H1 (cell line): ENCODE measurements around the gene CXCL12. TPM values are rescaled to one million over a fixed set of nuclear protein-coding genes. Genes with fewer than 3 reads are reported as not detected.

ENCODE experiments used
- CTCF ChIA-PET: fragments of 300-600 bp; sonication (Branson Sonifier 250); formaldehyde crosslinking; loops from one replicate; lab custom pipeline; 2021; ENCODE audit not compliant: partially characterized antibody; lab: Charles Lee
- POLR2A ChIA-PET: fragments of 300-600 bp; sonication (Branson Sonifier 250); formaldehyde crosslinking; loops from one replicate; lab custom pipeline; 2021; ENCODE audit warnings: inconsistent platforms; ENCODE audit not compliant: partially characterized antibody; lab: Charles Lee
- DNase-seq, 2 experiments: peaks; one replicate each; pipeline versions ENCODE4 v3.0.0 to v3.0.0-alpha.2; 2010 to 2022; ENCODE audit warnings: low spot score in 2 of 2, low read depth in 1 of 2, mixed read lengths in 1 of 2
- FAIRE-seq: peaks from 2 replicates; lab custom pipeline; 2011; peaks lifted over from hg19 to GRCh38; lab: Jason Lieb, UNC
- H2AFZ ChIP-seq: 2 replicates; pipeline ENCODE4 v1.8.1; 2012; ENCODE audit warnings: low read length, inconsistent platforms
- H2AK5ac ChIP-seq: 2 replicates; pipeline ENCODE4 v1.6.1; 2013; ENCODE audit warnings: low read depth, low read length
- H2BK120ac ChIP-seq: replicated peaks from 2 replicates; pipeline ENCODE3; 2013; ENCODE audit warnings: low read depth, low read length, inconsistent platforms
- H2BK12ac ChIP-seq: 2 replicates; pipeline ENCODE4 v1.6.1; 2013; ENCODE audit warnings: low read depth, low read length
- H2BK15ac ChIP-seq: 2 replicates; pipeline ENCODE4 v1.6.1; 2013; ENCODE audit warnings: low read length
- H2BK20ac ChIP-seq: 2 replicates; pipeline ENCODE4 v1.6.1; 2013; ENCODE audit warnings: low read length
- H2BK5ac ChIP-seq: 2 replicates; pipeline ENCODE4 v1.6.1; 2013; ENCODE audit warnings: low read depth, low read length
- H3K14ac ChIP-seq: 2 replicates; pipeline ENCODE4 v1.6.1; 2013; ENCODE audit warnings: inconsistent platforms; ENCODE audit not compliant: insufficient read length
- H3K18ac ChIP-seq: 2 replicates; pipeline ENCODE4 v1.6.1; 2013; ENCODE audit warnings: low read length; ENCODE audit errors: extremely low read depth
- H3K23ac ChIP-seq: 2 replicates; pipeline ENCODE4 v1.6.1; 2013; ENCODE audit warnings: inconsistent platforms; ENCODE audit not compliant: insufficient read length
- H3K23me2 ChIP-seq: 2 replicates; pipeline ENCODE4 v1.6.1; 2013; ENCODE audit warnings: low read depth, low read length
- H3K27ac ChIP-seq: 2 replicates; pipeline ENCODE4 v1.6.1; 2011; ENCODE audit warnings: low read depth, low read length, inconsistent platforms
- H3K27me3 ChIP-seq, 4 experiments: replicated peaks in 1 of 4; 1 replicate in 1 of 4; 2 replicates in 3 of 4; pipeline versions ENCODE4 v1.6.1 to v1.8.1; 2011 to 2013; ENCODE audit warnings: low read length in 3 of 4, mild to moderate bottlenecking in 3 of 4, inconsistent platforms in 2 of 4, mixed read lengths in 2 of 4, moderate library complexity in 1 of 4; ENCODE audit not compliant: control insufficient read depth in 3 of 4, insufficient read depth in 3 of 4; ENCODE audit errors: extremely low read depth in 1 of 4
- H3K36me3 ChIP-seq, 4 experiments: 2 replicates each; pipeline versions ENCODE4 v1.6.1 to v1.8.1; 2011 to 2013; ENCODE audit warnings: mild to moderate bottlenecking in 4 of 4, low read length in 3 of 4, moderate library complexity in 2 of 4, control low read depth in 1 of 4, inconsistent platforms in 1 of 4; ENCODE audit not compliant: insufficient read depth in 4 of 4, control insufficient read depth in 2 of 4
- H3K4ac ChIP-seq: replicated peaks from 2 replicates; pipeline ENCODE3; 2013; ENCODE audit warnings: low read length, low read depth, mixed read lengths, inconsistent platforms; ENCODE audit not compliant: insufficient read length
- H3K4me1 ChIP-seq, 4 experiments: replicated peaks in 1 of 4; 1 replicate in 1 of 4; 2 replicates in 3 of 4; pipeline versions ENCODE4 v1.6.1 to v1.8.1; 2011 to 2013; ENCODE audit warnings: low read length in 3 of 4, inconsistent platforms in 2 of 4, mixed read lengths in 1 of 4; ENCODE audit not compliant: insufficient read depth in 4 of 4, control insufficient read depth in 3 of 4
- H3K4me2 ChIP-seq, 2 experiments: 2 replicates each; pipeline versions ENCODE4 v1.6.1 to v1.8.1; 2011 to 2013; ENCODE audit warnings: low read depth in 2 of 2, low read length in 2 of 2, control low read depth in 1 of 2, inconsistent platforms in 1 of 2, mild to moderate bottlenecking in 1 of 2; ENCODE audit not compliant: insufficient read depth in 1 of 2
- H3K4me3 ChIP-seq, 4 experiments: fragments of 200-600, 300-600 bp in 1 of 4; sonication (generic), shearing (Covaris generic), sonication (Bioruptor Twin) in 1 of 4; 2 replicates each; pipeline versions ENCODE4 v1.5.1 to v1.8.1; 2011 to 2016; ENCODE audit warnings: low read length in 4 of 4, low read depth in 3 of 4, control low read depth in 2 of 4, inconsistent platforms in 2 of 4, mild to moderate bottlenecking in 2 of 4, mixed read lengths in 1 of 4, moderate library complexity in 1 of 4; ENCODE audit not compliant: insufficient read depth in 2 of 4; ENCODE audit errors: extremely low read depth in 1 of 4
- H3K56ac ChIP-seq: replicated peaks from 2 replicates; pipeline ENCODE3; 2013; ENCODE audit warnings: low read depth, mild to moderate bottlenecking, mixed read lengths, low read length, inconsistent platforms; ENCODE audit not compliant: insufficient read length
- H3K79me1 ChIP-seq: 2 replicates; pipeline ENCODE4 v1.6.1; 2013; ENCODE audit warnings: low read depth, low read length, control low read depth
- H3K79me2 ChIP-seq, 2 experiments: 2 replicates each; pipeline versions ENCODE4 v1.6.1 to v1.8.1; 2012 to 2013; ENCODE audit warnings: low read length in 2 of 2, mild to moderate bottlenecking in 2 of 2, inconsistent platforms in 1 of 2; ENCODE audit not compliant: insufficient read depth in 2 of 2, control insufficient read depth in 1 of 2
- H3K9ac ChIP-seq, 4 experiments: replicated peaks in 1 of 4; 1 replicate in 1 of 4; 2 replicates in 3 of 4; pipeline versions ENCODE4 v1.6.1 to v1.8.1; 2011 to 2013; ENCODE audit warnings: low read depth in 3 of 4, low read length in 3 of 4, control low read depth in 2 of 4, mild to moderate bottlenecking in 2 of 4, moderate library complexity in 2 of 4, inconsistent platforms in 1 of 4; ENCODE audit errors: extremely low read depth in 1 of 4
- H3K9me3 ChIP-seq, 2 experiments: 2 replicates each; pipeline versions ENCODE4 v1.6.1 to v1.8.1; 2012 to 2013; ENCODE audit warnings: mild to moderate bottlenecking in 2 of 2, moderate library complexity in 2 of 2, control low read depth in 1 of 2, inconsistent platforms in 1 of 2, low read depth in 1 of 2, low read length in 1 of 2, mixed read lengths in 1 of 2; ENCODE audit not compliant: insufficient read depth in 2 of 2
- H4K20me1 ChIP-seq, 2 experiments: replicated peaks in 1 of 2; 2 replicates each; pipeline versions ENCODE3 to v1.8.1; 2011 to 2013; ENCODE audit warnings: inconsistent platforms in 2 of 2, low read length in 2 of 2, mild to moderate bottlenecking in 1 of 2; ENCODE audit not compliant: insufficient read depth in 2 of 2, control insufficient read depth in 1 of 2
- H4K5ac ChIP-seq: 2 replicates; pipeline ENCODE4 v1.6.1; 2013; ENCODE audit warnings: low read length, low read depth, mixed read lengths, inconsistent platforms; ENCODE audit not compliant: insufficient read length
- H4K8ac ChIP-seq: 2 replicates; pipeline ENCODE4 v1.8.0; 2013; ENCODE audit warnings: mild to moderate bottlenecking, moderate library complexity, low read length, inconsistent platforms; ENCODE audit not compliant: insufficient read depth; ENCODE audit errors: extremely low read depth
- H4K91ac ChIP-seq: replicated peaks from 2 replicates; pipeline ENCODE3; 2013; ENCODE audit warnings: low read length, mixed read lengths, inconsistent platforms; ENCODE audit not compliant: insufficient read length
- BRCA1 ChIP-seq: IDR thresholded peaks from 2 replicates; pipeline ENCODE4 v1.6.1; 2012; ENCODE audit warnings: low read depth, low read length, improper control_type of control experiment
- CBX5 ChIP-seq: fragments of 300-800, 300-1000 bp; sonication (generic); IDR thresholded peaks from 2 replicates; pipeline ENCODE4 v1.7.1; 2016; ENCODE audit warnings: antibody characterized with exemption, low read length, low read depth
- CHD2 ChIP-seq: IDR thresholded peaks from 2 replicates; pipeline ENCODE4 v1.6.1; 2012; ENCODE audit warnings: low read length, improper control_type of control experiment
- CREB1 ChIP-seq: IDR thresholded peaks from 2 replicates; pipeline ENCODE4 v1.6.1; 2012; ENCODE audit warnings: inconsistent platforms
- CTBP2 ChIP-seq: IDR thresholded peaks from 2 replicates; pipeline ENCODE4 v1.7.0; 2011; ENCODE audit warnings: borderline replicate concordance, mild to moderate bottlenecking, moderate library complexity, mixed read lengths, low read length; ENCODE audit not compliant: insufficient read depth, insufficient read length
- EP300 ChIP-seq, 2 experiments: IDR thresholded peaks; 1 replicate in 1 of 2; 2 replicates in 1 of 2; pipeline ENCODE4 v1.6.1; 2011 to 2012; ENCODE audit warnings: low read depth in 2 of 2, low read length in 2 of 2, mild to moderate bottlenecking in 2 of 2, borderline replicate concordance in 1 of 2, inconsistent platforms in 1 of 2, moderate library complexity in 1 of 2
- GABPA ChIP-seq: IDR thresholded peaks from 2 replicates; pipeline ENCODE4 v1.6.1; 2011; ENCODE audit warnings: mild to moderate bottlenecking, low read length, moderate library complexity, borderline replicate concordance; ENCODE audit not compliant: insufficient read depth
- GTF2F1 ChIP-seq: IDR thresholded peaks from 2 replicates; pipeline ENCODE4 v1.6.1; 2012; ENCODE audit warnings: low read depth, low read length, improper control_type of control experiment, borderline replicate concordance
- KDM1A ChIP-seq: fragments of 200-600, 300-600 bp; sonication (generic); IDR thresholded peaks from 2 replicates; pipeline ENCODE4 v1.7.1; 2016; ENCODE audit warnings: mild to moderate bottlenecking, low read length, borderline replicate concordance
- KDM5A ChIP-seq: fragments of 200-600 bp; IDR thresholded peaks from 2 replicates; pipeline ENCODE4 v1.7.1; 2012; ENCODE audit warnings: mild to moderate bottlenecking, low read length, inconsistent platforms, mixed read lengths
- POLR2A ChIP-seq, 2 experiments: IDR thresholded peaks; 1 replicate in 1 of 2; 2 replicates in 1 of 2; pipeline ENCODE4 v1.6.1; 2011; ENCODE audit warnings: low read depth in 2 of 2, low read length in 2 of 2, mild to moderate bottlenecking in 2 of 2; ENCODE audit errors: control extremely low read depth in 1 of 2
- POU5F1 ChIP-seq: IDR thresholded peaks from 2 replicates; pipeline ENCODE4 v1.6.1; 2011; ENCODE audit warnings: low read depth, mild to moderate bottlenecking, low read length, moderate library complexity
- RXRA ChIP-seq: IDR thresholded peaks from 2 replicates; pipeline ENCODE4 v1.6.1; 2011; ENCODE audit warnings: low read depth, mild to moderate bottlenecking, low read length, moderate library complexity; ENCODE audit not compliant: insufficient read depth
- SIRT6 ChIP-seq: IDR thresholded peaks from one replicate; pipeline ENCODE4 v1.7.1; 2012; ENCODE audit warnings: low read length, inconsistent platforms
- SP1 ChIP-seq: IDR thresholded peaks from 2 replicates; pipeline ENCODE4 v1.6.1; 2011; ENCODE audit warnings: low read depth, low read length
- WGBS, 2 experiments: shearing (Covaris generic) in 1 of 2; methylation state at CpG; one replicate each; pipeline versions ENCODE4 v1.1.6 to v1.1.7; 2013 to 2015; ENCODE audit warnings: low lambda C conversion rate in 2 of 2, mixed read lengths in 2 of 2, inconsistent platforms in 1 of 2, low coverage in 1 of 2, missing lambda C conversion rate in 1 of 2; ENCODE audit not compliant: insufficient replicate concordance in 2 of 2, insufficient coverage in 1 of 2, insufficient read length in 1 of 2; ENCODE audit errors: extremely low coverage in 1 of 2, missing lambda C conversion rate in 1 of 2; 5-methylcytosine and 5-hydroxymethylcytosine counted together
- polyA plus RNA-seq, 7 experiments: library from polyadenylated mRNA; depleted of rRNA in 3 of 7; stranded (reverse) in 5 of 7; unstranded in 2 of 7; fragments of >200 nt in 5 of 7; fragments of 200-250 nt in 2 of 7; gene quantifications; 1 replicate in 5 of 7; 2 replicates in 1 of 7; 4 replicates in 1 of 7; pipeline versions ENCODE4 v1.2.1 to v1.2.3, GENCODE V29; 2011 to 2013; ENCODE audit warnings: missing spikeins in 2 of 7, mixed read lengths in 2 of 7
- total RNA-seq: library from RNA; stranded (reverse); fragmentation: NEBNext Ultra II Directional; extraction: Animal tissue kit (Norgen Biotek cat#: 25700); gene quantifications from 2 replicates; pipeline ENCODE4 v1.2.1, GENCODE V29; 2021

Gene CXCL12
- total and polyA plus RNA-seq, 2 of the 8 experiments (the other 6 are each of a cell fraction or from before 2014, with no cell fraction given), result 51.4 to 53.8 TPM

GRCh38 chr10:44389556-44389955 is 4.7 kb upstream of the CXCL12 start:
- no peak overlapping the region for H3K23ac ChIP-seq
- H3K4me1 ChIP-seq, result peaks cover 0 to 13% (median 6%) of the 10 kb centered on the region in 4 experiments; a peak in 5 of 7 replicates
- no peaks in the 10 kb centered on the region; a peak in 1 of 4 replicates for H3K9me3 ChIP-seq
- no peak for DNase-seq
- no peak overlapping the region for H3K4me3 ChIP-seq
- H3K14ac ChIP-seq, result no peak overlapping the region
- H3K56ac ChIP-seq, result no peak overlapping the region
- no peak overlapping the region for H3K4ac ChIP-seq
- H3K27me3 ChIP-seq, result peaks cover 2 to 19% (median 16%) of the 10 kb centered on the region in 4 experiments
- H3K27ac ChIP-seq, result no peak overlapping the region
- H3K18ac ChIP-seq, result no peak overlapping the region
- 0 out of 2 replicates have a peak overlapping the region, but pooled peaks have one; percentile 43 for H2BK12ac ChIP-seq
- no peak overlapping the region for H2AK5ac ChIP-seq
- H2BK120ac ChIP-seq, result no peak overlapping the region
- no peak overlapping the region for H3K4me2 ChIP-seq
- H3K79me2 ChIP-seq, result peaks cover 0 to 2% of the 10 kb centered on the region in 2 experiments; a peak in 1 of 4 replicates
- 79% methylated on average over 2 of the region's 2 CpGs; no CpG with 5 or more reads in 1 of the 2 experiments for WGBS, 2 experiments
- FAIRE-seq, result no peak
- H2BK20ac ChIP-seq, result peak overlapping the region; percentile 9; the same call in 1 of the 2 replicates
- H2AFZ ChIP-seq, result no peak overlapping the region
- no peak overlapping the region for H4K8ac ChIP-seq
- H3K79me1 ChIP-seq, result no peaks in the 10 kb centered on the region
- no peak overlapping the region for H4K5ac ChIP-seq
- peaks cover 19% of the 10 kb centered on the region; the same call in 1 of the 2 replicates for H3K23me2 ChIP-seq
- no peaks in the 10 kb centered on the region for H3K36me3 ChIP-seq
- ChIA-PET POLR2A (interaction anchor here (1.5 kb wide), 1 partner anchor 13 kb away, joined by 3 read pairs; no protein-coding TSS in a partner anchor), CTCF (interaction anchor here (0.5 to 2.9 kb wide), 7 partner anchors 10 to 464 kb away, joined by 3 to 9 read pairs (median 3); no protein-coding TSS in a partner anchor)
- H4K91ac ChIP-seq, result peak overlapping the region; percentile 17
- H3K9ac ChIP-seq, result no peak overlapping the region
- peak overlapping the region; percentile 56; the same call in 1 of the 2 replicates for H2BK5ac ChIP-seq
- peaks cover 0 to 5% of the 10 kb centered on the region in 2 experiments for H4K20me1 ChIP-seq
- H2BK15ac ChIP-seq, result peak overlapping the region; percentile 74; the same call in 1 of the 2 replicates
- TF ChIP-seq POLR2A (IDR thresholded peaks at IDR 0.05; ENCODE audit: control extremely low read depth in 1 of 2, low read depth in 2 of 2, low read length in 2 of 2), result no peak
- TF ChIP-seq CHD2, result no peak
- no peak for TF ChIP-seq POU5F1
- no peak for TF ChIP-seq CTBP2
- TF ChIP-seq EP300 (IDR thresholded peaks at IDR 0.05; ENCODE audit: borderline replicate concordance in 1 of 2, low read depth in 2 of 2, low read length in 2 of 2), result no peak
- no peak for TF ChIP-seq KDM5A
- no peak for TF ChIP-seq GABPA
- no peak for TF ChIP-seq CBX5
- TF ChIP-seq CREB1, result no peak
- TF ChIP-seq SP1, result no peak
- TF ChIP-seq KDM1A, result no peak
- no peak for TF ChIP-seq GTF2F1
- no peak for TF ChIP-seq RXRA
- TF ChIP-seq BRCA1, result no peak
- no peak for TF ChIP-seq SIRT6
